SJCRH30 (cell line): ENCODE results near the gene CHGA. TPM values are rescaled to one million over a fixed set of nuclear protein-coding genes. Genes with fewer than 3 reads are reported as not detected.

ENCODE experiments used
- DNase-seq, 2 experiments: peaks; one replicate each; pipeline ENCODE4 v3.0.0-alpha.2; 2015 to 2020
- H3K27ac ChIP-seq: fragments of 250-450 bp; sonication (Bioruptor Pico); 2 replicates; pipeline ENCODE4 v1.5.1; 2020; ENCODE audit warnings: mild to moderate bottlenecking, moderate library complexity
- H3K27me3 ChIP-seq: fragments of 250-450 bp; sonication (Bioruptor Pico); 2 replicates; pipeline ENCODE4 v1.5.1; 2020; ENCODE audit warnings: mild to moderate bottlenecking, moderate library complexity
- H3K36me3 ChIP-seq: fragments of 250-450 bp; sonication (Bioruptor Pico); 2 replicates; pipeline ENCODE4 v1.5.1; 2020; ENCODE audit warnings: mild to moderate bottlenecking, moderate library complexity
- H3K4me1 ChIP-seq: fragments of 250-450 bp; sonication (Bioruptor Pico); 2 replicates; pipeline ENCODE4 v1.5.1; 2020; ENCODE audit warnings: mild to moderate bottlenecking, moderate library complexity
- H3K4me3 ChIP-seq: fragments of 250-450 bp; sonication (Bioruptor Pico); 2 replicates; pipeline ENCODE4 v1.5.1; 2020; ENCODE audit warnings: mild to moderate bottlenecking, moderate library complexity
- H3K9me3 ChIP-seq: fragments of 250-450 bp; sonication (Bioruptor Pico); replicated peaks from 2 replicates; pipeline ENCODE4 v1.5.1; 2020; ENCODE audit warnings: mild to moderate bottlenecking, moderate library complexity
- total RNA-seq: library from RNA; depleted of rRNA; stranded (reverse); fragments of >200 nt; shearing (Covaris generic); gene quantifications from 2 replicates; pipeline ENCODE4 v1.2.3, GENCODE V29; 2014; rRNA removed

The CHGA gene, protein sequence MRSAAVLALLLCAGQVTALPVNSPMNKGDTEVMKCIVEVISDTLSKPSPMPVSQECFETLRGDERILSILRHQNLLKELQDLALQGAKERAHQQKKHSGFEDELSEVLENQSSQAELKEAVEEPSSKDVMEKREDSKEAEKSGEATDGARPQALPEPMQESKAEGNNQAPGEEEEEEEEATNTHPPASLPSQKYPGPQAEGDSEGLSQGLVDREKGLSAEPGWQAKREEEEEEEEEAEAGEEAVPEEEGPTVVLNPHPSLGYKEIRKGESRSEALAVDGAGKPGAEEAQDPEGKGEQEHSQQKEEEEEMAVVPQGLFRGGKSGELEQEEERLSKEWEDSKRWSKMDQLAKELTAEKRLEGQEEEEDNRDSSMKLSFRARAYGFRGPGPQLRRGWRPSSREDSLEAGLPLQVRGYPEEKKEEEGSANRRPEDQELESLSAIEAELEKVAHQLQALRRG
- total RNA-seq = not detected in 2 replicates

- H3K4me1 ChIP-seq = no peaks in the 10 kb centered on the region
- no peaks in the 10 kb centered on the region for H3K36me3 ChIP-seq
- no peak within 1 kb of the TSS for H3K4me3 ChIP-seq
- DNase-seq = no peak
- H3K9me3 ChIP-seq = no peaks in the 10 kb centered on the region
- no peaks in the 10 kb centered on the region for H3K27me3 ChIP-seq
- H3K27ac ChIP-seq = no peak within 1 kb of the TSS
These were observed at the start of gene CHGA for GRCh38 chr14:92922883-92923743. Gene CHGA, plus strand, starts transcription at chr14:92923150. Its CDS starts 210 bp downstream, at chr14:92923360.

DNA sequence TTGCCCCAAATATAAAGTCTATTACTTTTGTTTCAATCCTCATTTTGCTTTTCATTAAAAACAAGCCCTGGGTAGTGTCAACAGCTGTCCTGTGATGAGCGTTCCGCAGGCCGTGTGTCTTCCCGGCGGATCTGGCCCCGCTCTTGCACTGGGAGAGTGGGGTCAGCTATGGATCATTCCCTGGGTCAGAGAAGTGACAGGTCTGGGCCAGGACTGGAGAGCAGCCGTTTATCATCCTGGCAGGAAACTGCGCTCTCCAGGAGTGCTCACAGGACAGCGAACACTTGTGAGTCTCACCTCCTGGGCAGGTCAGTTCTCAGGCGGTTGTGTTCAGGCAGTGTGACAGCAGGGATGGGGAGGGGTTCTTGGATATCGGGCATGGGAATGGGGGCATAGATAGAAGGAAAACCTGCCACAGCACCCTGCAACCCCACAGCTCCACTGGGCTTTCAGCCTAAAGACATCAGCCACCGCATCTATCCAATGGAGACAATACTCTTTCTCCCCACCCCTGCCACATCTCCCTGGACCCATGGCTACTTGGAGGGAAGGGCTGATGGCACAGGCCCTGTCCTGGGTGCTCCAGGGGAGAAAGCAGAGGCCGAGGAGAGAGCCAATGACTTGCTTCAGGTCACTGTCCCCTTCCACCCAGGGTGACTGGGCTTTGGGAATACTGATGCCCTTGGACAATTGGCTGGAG, 47.8 kb upstream of the CHGA start:
- DNase-seq = no peak
- H3K27ac ChIP-seq = no peak overlapping the region
- no peaks in the 10 kb centered on the region for H3K36me3 ChIP-seq
- no peak overlapping the region for H3K4me3 ChIP-seq
- peaks cover 8% of the 10 kb centered on the region for H3K4me1 ChIP-seq
- no peaks in the 10 kb centered on the region for H3K9me3 ChIP-seq
- no peaks in the 10 kb centered on the region for H3K27me3 ChIP-seq

DNA sequence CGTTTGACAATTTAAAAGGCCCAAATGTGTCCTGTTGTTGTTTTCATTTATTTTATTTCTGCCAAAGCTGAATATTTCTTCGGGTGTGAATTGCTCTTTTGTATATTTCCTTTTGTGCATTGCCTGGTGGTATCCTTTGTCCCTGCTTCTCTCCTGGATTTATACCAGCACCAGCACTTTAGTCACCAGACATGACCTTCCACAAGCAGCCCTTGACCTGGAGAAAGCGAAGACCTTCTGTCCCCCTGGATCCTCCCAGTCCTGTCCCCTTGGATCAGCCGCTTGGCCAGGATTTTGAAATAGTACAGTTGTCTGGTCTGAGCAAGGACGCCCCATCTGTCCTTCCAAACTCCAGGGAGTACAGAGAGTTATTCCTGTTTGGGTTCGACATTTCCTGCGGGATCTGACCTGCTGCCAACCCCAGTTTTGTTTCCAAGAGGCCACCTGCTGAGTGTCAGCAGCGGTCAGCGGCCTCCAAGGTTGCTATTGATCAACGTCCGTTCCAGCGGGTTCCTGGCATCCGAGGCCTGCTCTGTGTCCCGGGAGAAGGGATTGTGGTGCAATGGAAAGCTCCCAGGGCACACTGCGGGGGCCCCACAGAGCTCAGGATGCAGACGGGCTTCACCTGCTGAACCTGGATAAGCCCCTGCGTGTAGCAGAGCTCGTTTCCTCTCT, 45.1 kb upstream of the CHGA start:
- Histone ChIP-seq H3K4me3 (no peak overlapping the region), H3K9me3 (no peaks in the 10 kb centered on the region), H3K36me3 (no peaks in the 10 kb centered on the region), H3K27me3 (no peaks in the 10 kb centered on the region; the same call in none of the 2 replicates), H3K4me1 (peaks cover 8% of the 10 kb centered on the region), H3K27ac (no peak overlapping the region)
- peak; percentile 17 to 52 for DNase-seq

GRCh38 chr14:92880351-92880750, 42.6 kb upstream of the CHGA start:
- H3K27ac ChIP-seq = no peak overlapping the region
- no peaks in the 10 kb centered on the region for H3K9me3 ChIP-seq
- no peaks in the 10 kb centered on the region for H3K36me3 ChIP-seq
- no peaks in the 10 kb centered on the region; the same call in none of the 2 replicates for H3K27me3 ChIP-seq
- H3K4me1 ChIP-seq = peaks cover 8% of the 10 kb centered on the region
- no peak for DNase-seq
- no peak overlapping the region for H3K4me3 ChIP-seq

DNA sequence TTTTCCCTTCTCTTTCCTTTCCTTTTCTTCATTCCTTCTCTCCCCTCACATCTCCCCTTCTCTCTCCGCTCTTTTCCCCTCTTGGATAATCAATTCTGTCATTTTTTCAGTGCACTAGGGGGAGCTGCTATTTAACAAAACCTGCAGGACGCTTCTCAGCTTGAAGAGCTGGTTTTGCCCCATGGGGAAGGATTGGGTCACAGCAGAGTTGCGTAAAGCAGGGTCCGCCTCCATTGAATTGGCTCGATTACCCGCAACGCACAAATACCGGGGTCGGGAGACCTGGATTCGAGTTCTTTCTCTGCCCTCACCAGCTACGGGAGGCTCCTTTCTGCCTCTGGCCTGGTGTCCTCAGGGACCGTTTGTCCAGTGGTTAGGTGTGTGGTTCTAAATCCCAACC, 42.1 kb upstream of the CHGA start:
- Histone ChIP-seq H3K36me3 (no peaks in the 10 kb centered on the region), H3K27me3 (no peaks in the 10 kb centered on the region; the same call in none of the 2 replicates), H3K4me3 (no peak overlapping the region), H3K27ac (no peak overlapping the region), H3K9me3 (no peaks in the 10 kb centered on the region), H3K4me1 (peaks cover 8% of the 10 kb centered on the region)
- peak; percentile 7 to 39 for DNase-seq

GRCh38 chr14:92883066-92883465, 39.9 kb upstream of the CHGA start:
- no peaks in the 10 kb centered on the region for H3K9me3 ChIP-seq
- no peaks in the 10 kb centered on the region for H3K36me3 ChIP-seq
- peaks cover 3% of the 10 kb centered on the region for H3K4me1 ChIP-seq
- DNase-seq = no peak
- no peak overlapping the region for H3K4me3 ChIP-seq
- H3K27ac ChIP-seq = no peak overlapping the region
- H3K27me3 ChIP-seq = no peaks in the 10 kb centered on the region; the same call in none of the 2 replicates

- Histone ChIP-seq H3K9me3 (no peaks in the 10 kb centered on the region), H3K27me3 (no peaks in the 10 kb centered on the region; the same call in none of the 2 replicates), H3K4me3 (no peak overlapping the region), H3K4me1 (no peaks in the 10 kb centered on the region), H3K36me3 (no peaks in the 10 kb centered on the region), H3K27ac (no peak overlapping the region)
- no peak for DNase-seq
These were observed 38.5 kb upstream of the CHGA start for GRCh38 chr14:92884410-92884809.

- no peak overlapping the region for H3K27ac ChIP-seq
- no peak for DNase-seq
- no peaks in the 10 kb centered on the region; the same call in none of the 2 replicates for H3K27me3 ChIP-seq
These were observed 37.5 kb upstream of the CHGA start for GRCh38 chr14:92885279-92886061.

GRCh38 chr14:92886337-92886736, 36.6 kb upstream of the CHGA start:
- H3K27me3 ChIP-seq = no peaks in the 10 kb centered on the region; the same call in 1 of the 2 replicates
- no peak for DNase-seq
- no peak overlapping the region for H3K27ac ChIP-seq
- no peak overlapping the region for H3K4me3 ChIP-seq
- no peaks in the 10 kb centered on the region for H3K9me3 ChIP-seq
- H3K36me3 ChIP-seq = no peaks in the 10 kb centered on the region
- H3K4me1 ChIP-seq = no peaks in the 10 kb centered on the region

More at GRCh38 chr14:92885279-92886061, 37.5 kb upstream of the CHGA start:
- H3K4me3 ChIP-seq = no peak overlapping the region
- H3K4me1 ChIP-seq = no peaks in the 10 kb centered on the region
- H3K36me3 ChIP-seq = no peaks in the 10 kb centered on the region
- no peaks in the 10 kb centered on the region for H3K9me3 ChIP-seq

- H3K4me3 ChIP-seq = no peak overlapping the region
- H3K36me3 ChIP-seq = no peaks in the 10 kb centered on the region
- no peaks in the 10 kb centered on the region for H3K9me3 ChIP-seq
- no peaks in the 10 kb centered on the region for H3K4me1 ChIP-seq
- no peak for DNase-seq
- no peaks in the 10 kb centered on the region for H3K27me3 ChIP-seq
- H3K27ac ChIP-seq = no peak overlapping the region
These were observed 35.8 kb upstream of the CHGA start for GRCh38 chr14:92887157-92887556.

DNA sequence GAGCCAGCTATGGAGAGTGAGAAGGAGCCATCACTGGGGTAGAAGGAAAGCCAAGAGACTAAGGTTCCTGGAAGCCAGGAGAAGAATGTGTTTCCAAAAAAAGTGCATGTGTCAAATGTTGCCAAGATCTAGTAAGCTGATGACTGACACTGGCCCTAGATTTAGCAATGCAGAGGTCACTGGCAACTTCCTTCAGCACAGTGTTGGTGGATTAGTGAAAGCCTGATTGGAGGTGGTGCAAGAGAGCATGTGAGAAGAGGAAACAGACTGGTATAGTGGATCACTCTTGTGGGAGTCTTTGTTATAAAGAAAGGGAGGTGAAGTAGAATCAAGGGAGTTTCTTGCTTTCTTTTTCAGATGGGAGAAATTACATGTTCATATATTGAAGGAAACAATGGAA, 34.1 kb upstream of the CHGA start:
- H3K4me1 ChIP-seq = no peaks in the 10 kb centered on the region
- no peaks in the 10 kb centered on the region for H3K36me3 ChIP-seq
- no peak overlapping the region for H3K27ac ChIP-seq
- no peaks in the 10 kb centered on the region for H3K27me3 ChIP-seq
- no peak for DNase-seq
- H3K4me3 ChIP-seq = no peak overlapping the region
- no peaks in the 10 kb centered on the region for H3K9me3 ChIP-seq

DNA sequence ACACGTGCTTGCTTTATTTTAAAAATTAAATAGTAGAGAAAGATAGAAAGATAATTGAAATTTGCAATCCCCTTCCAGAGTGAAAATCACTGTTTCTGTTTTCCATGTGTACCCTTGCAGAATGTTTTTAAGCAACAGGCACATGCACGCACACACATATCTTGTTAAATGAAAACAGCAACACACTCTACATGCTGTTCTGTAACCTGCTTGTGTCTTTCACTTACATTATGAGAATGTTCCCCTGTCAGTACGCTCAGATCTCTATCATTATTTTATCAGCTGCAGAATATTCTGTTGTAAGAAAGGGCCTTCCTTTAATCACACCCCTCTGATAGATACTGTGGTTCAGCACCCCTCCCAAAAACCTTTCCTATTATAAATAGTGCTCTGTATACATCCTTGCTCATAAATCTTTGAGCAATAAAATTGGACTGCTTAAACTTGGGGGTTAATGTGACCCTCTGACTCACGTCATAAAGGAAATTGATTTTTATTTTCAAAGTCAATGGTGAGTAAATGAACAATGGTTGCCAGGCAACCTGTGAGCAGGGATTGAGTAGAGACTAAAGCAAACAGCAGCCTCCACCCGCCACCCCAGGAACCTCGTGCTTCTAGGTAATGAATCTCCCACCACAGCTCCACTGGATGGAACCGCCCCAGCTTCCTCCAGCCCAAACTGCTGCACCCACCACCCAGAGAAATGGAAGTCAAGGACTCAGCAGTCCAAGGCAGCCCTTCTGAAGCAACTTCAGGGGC, 31.9 kb upstream of the CHGA start:
- Histone ChIP-seq H3K4me3 (no peak overlapping the region), H3K36me3 (no peaks in the 10 kb centered on the region), H3K9me3 (no peaks in the 10 kb centered on the region), H3K4me1 (no peaks in the 10 kb centered on the region), H3K27me3 (no peaks in the 10 kb centered on the region), H3K27ac (no peak overlapping the region)
- no peak for DNase-seq

DNA sequence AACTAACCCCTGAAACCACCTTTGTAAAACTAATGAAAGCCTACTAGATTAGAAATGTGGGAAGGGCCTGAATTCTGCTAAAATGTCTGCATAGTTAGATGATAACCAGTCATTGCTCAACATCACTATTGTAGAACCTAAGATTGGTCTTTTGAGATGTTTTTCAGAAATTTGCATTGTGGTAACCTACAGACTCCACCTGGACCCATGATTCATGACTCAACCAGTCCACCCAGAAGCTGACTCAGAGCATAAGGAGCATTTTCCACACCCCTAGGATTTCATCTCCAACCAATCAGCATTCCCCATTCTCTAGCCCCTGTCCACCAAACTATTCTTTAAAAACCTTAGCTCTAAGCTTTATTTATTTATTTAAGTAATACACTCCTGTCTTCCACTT, 30.4 kb upstream of the CHGA start:
- no peaks in the 10 kb centered on the region for H3K4me1 ChIP-seq
- no peak overlapping the region for H3K4me3 ChIP-seq
- no peaks in the 10 kb centered on the region for H3K9me3 ChIP-seq
- H3K36me3 ChIP-seq = no peaks in the 10 kb centered on the region
- H3K27ac ChIP-seq = no peak overlapping the region
- no peaks in the 10 kb centered on the region for H3K27me3 ChIP-seq
- no peak for DNase-seq
